Measurements from ENCODE around the gene SLCO2B1.

DNA sequence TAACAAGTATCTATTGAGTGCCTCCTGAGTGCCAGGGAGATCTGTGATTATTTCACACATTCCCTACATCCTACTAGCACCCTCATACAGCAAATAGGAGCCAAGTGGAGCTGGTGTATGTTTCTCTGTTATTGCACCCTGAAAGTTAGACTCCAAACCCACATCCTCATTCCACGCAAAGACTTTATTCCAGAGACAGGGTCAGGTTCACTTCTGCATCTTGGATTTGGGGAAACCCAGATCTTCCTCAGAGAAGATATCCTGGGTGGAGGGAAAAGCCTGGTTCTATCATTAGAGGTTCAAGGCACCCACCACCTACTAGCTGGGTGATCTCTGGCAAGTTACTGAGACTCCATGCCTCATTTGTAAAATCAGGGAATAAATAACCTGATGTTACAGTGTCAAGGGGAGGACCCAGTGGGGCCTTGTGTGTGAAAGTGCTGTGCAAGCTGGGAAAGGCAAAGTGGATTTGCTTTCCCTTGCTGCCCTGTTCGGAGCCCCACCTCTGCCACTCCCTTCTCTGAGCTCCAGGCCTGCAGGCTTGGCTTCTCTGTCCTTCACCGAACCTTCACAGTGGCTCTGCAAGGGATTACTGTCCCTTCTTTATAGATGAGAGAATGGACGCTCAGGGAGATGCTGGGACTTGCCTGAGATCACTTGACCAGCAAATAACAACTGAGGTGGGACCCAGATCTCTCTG is 991 bp upstream of the SLCO2B1 start:
- TF ChIP-seq, protein P1, sequence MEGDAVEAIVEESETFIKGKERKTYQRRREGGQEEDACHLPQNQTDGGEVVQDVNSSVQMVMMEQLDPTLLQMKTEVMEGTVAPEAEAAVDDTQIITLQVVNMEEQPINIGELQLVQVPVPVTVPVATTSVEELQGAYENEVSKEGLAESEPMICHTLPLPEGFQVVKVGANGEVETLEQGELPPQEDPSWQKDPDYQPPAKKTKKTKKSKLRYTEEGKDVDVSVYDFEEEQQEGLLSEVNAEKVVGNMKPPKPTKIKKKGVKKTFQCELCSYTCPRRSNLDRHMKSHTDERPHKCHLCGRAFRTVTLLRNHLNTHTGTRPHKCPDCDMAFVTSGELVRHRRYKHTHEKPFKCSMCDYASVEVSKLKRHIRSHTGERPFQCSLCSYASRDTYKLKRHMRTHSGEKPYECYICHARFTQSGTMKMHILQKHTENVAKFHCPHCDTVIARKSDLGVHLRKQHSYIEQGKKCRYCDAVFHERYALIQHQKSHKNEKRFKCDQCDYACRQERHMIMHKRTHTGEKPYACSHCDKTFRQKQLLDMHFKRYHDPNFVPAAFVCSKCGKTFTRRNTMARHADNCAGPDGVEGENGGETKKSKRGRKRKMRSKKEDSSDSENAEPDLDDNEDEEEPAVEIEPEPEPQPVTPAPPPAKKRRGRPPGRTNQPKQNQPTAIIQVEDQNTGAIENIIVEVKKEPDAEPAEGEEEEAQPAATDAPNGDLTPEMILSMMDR (IDR thresholded peaks at IDR 0.05; ENCODE audit: low read depth, low read length, poor library complexity, severe bottlenecking), result no peak
- no peak for TF ChIP-seq EZH2phosphoT487 (IDR thresholded peaks at IDR 0.05; ENCODE audit: borderline replicate concordance, low read length)

Data from DOHH2 (cell line).